ENCODE measurements around the gene PDGFD. TPM values are rescaled to one million over a fixed set of nuclear protein-coding genes. Genes with fewer than 3 reads are reported as not detected.

Gene PDGFD
- polyA plus RNA-seq, 1 donor from 2014 or later: 1.0 TPM

- Histone ChIP-seq H3K27me3 (ENCODE audit: insufficient read depth, low read depth, low read length) (no peaks in the 10 kb centered on the region), H3K9me2 (ENCODE audit: insufficient read depth, low read length) (no peaks in the 10 kb centered on the region), H2AFZ (ENCODE audit: low read depth, low read length) (no peak overlapping the region), H4K20me1 (ENCODE audit: insufficient read depth) (no peaks in the 10 kb centered on the region), H3F3A (ENCODE audit: insufficient read depth, low read length, poor library complexity, severe bottlenecking) (no peaks in the 10 kb centered on the region), H3K79me2 (replicated peaks; ENCODE audit: insufficient read depth, low read length) (no peaks in the 10 kb centered on the region), H3K27ac (ENCODE audit: low read length) (no peak overlapping the region), H3K4me3 (ENCODE audit: low read length) (no peak overlapping the region), H3K9me3 (ENCODE audit: low read length) (no peaks in the 10 kb centered on the region), H3K36me3 (ENCODE audit: insufficient read depth, low read length) (no peaks in the 10 kb centered on the region), H3K9ac (ENCODE audit: low read length) (no peak overlapping the region), H3K4me2 (ENCODE audit: low read length) (no peak overlapping the region)
- TF ChIP-seq SMC3 (conservative IDR thresholded peaks at IDR 0.05; ENCODE audit: poor library complexity) (no peak), POLR2AphosphoS5 (IDR thresholded peaks at IDR 0.05) (no peak), TAF1 (IDR thresholded peaks at IDR 0.05; ENCODE audit: low read depth) (no peak), RAD21 (conservative IDR thresholded peaks at IDR 0.05) (no peak), CTCF (IDR thresholded peaks at IDR 0.05; ENCODE audit: poor library complexity, severe bottlenecking) (no peak), EP300 (conservative IDR thresholded peaks at IDR 0.05; ENCODE audit: poor library complexity, severe bottlenecking) (no peak), MXI1 (conservative IDR thresholded peaks at IDR 0.05; ENCODE audit: poor library complexity, severe bottlenecking) (no peak)
Observed at GRCh38 chr11:104096900-104097299, 67.0 kb downstream of the PDGFD start.

GRCh38 chr11:104095791-104096190 is 68.2 kb downstream of the PDGFD start:
- H3K27ac ChIP-seq (ENCODE audit: low read length): no peak overlapping the region
- H3K36me3 ChIP-seq (ENCODE audit: insufficient read depth, low read length): no peaks in the 10 kb centered on the region
- H3F3A ChIP-seq (ENCODE audit: insufficient read depth, low read length, poor library complexity, severe bottlenecking): peaks cover 4% of the 10 kb centered on the region
- H2AFZ ChIP-seq (ENCODE audit: low read depth, low read length): no peak overlapping the region
- no peaks in the 10 kb centered on the region for H3K9me3 ChIP-seq (ENCODE audit: low read length)
- H3K9ac ChIP-seq (ENCODE audit: low read length): no peak overlapping the region
- H3K9me2 ChIP-seq (ENCODE audit: insufficient read depth, low read length): no peaks in the 10 kb centered on the region
- TF ChIP-seq REST (IDR thresholded peaks at IDR 0.05; ENCODE audit: borderline replicate concordance) (no peak), POLR2AphosphoS5 (IDR thresholded peaks at IDR 0.05) (no peak), EZH2 (IDR thresholded peaks at IDR 0.05; ENCODE audit: borderline replicate concordance, insufficient read depth, low read length, poor library complexity, severe bottlenecking) (no peak)
- no peak overlapping the region for H3K4me3 ChIP-seq (ENCODE audit: low read length)
- H3K27me3 ChIP-seq (ENCODE audit: insufficient read depth, low read depth, low read length): no peaks in the 10 kb centered on the region
- H4K20me1 ChIP-seq (ENCODE audit: insufficient read depth): no peaks in the 10 kb centered on the region
- H3K4me2 ChIP-seq (ENCODE audit: low read length): no peak overlapping the region
- H3K79me2 ChIP-seq (replicated peaks; ENCODE audit: insufficient read depth, low read length): no peaks in the 10 kb centered on the region

GRCh38 chr11:104094576-104094975 is 69.4 kb downstream of the PDGFD start:
- Histone ChIP-seq H3K27ac (ENCODE audit: low read length) (no peak overlapping the region), H3K9ac (ENCODE audit: low read length) (no peak overlapping the region), H3K9me2 (ENCODE audit: insufficient read depth, low read length) (no peaks in the 10 kb centered on the region), H3K4me2 (ENCODE audit: low read length) (no peak overlapping the region), H3F3A (ENCODE audit: insufficient read depth, low read length, poor library complexity, severe bottlenecking) (peaks cover 7% of the 10 kb centered on the region), H2AFZ (ENCODE audit: low read depth, low read length) (no peak overlapping the region), H3K27me3 (ENCODE audit: insufficient read depth, low read depth, low read length) (no peaks in the 10 kb centered on the region), H3K79me2 (replicated peaks; ENCODE audit: insufficient read depth, low read length) (no peaks in the 10 kb centered on the region), H4K20me1 (ENCODE audit: insufficient read depth) (no peaks in the 10 kb centered on the region), H3K4me3 (ENCODE audit: low read length) (no peak overlapping the region), H3K36me3 (ENCODE audit: insufficient read depth, low read length) (no peaks in the 10 kb centered on the region), H3K9me3 (ENCODE audit: low read length) (no peaks in the 10 kb centered on the region)
- no peak for TF ChIP-seq EP300 (conservative IDR thresholded peaks at IDR 0.05; ENCODE audit: poor library complexity, severe bottlenecking)
- TF ChIP-seq RAD21 (conservative IDR thresholded peaks at IDR 0.05): no peak

Measured in neural cell (in vitro differentiated cells).